Trophoblast cell (in vitro differentiated cells and primary cell): ENCODE measurements around the gene CNDP2.
A peak's percentile ranks its signal among the peaks of the same experiment; 100 is the strongest.

Experiments used
- DNase-seq, 2 donors: peaks; one replicate each; pipeline ENCODE4 v3.0.0-alpha.2; 2016
- H2AFZ ChIP-seq: 2 replicates; pipeline ENCODE4 v1.6.1; 2013; ENCODE audit warnings: low read length, moderate library complexity, mild to moderate bottlenecking; ENCODE audit not compliant: insufficient read depth, poor library complexity
- H2AK5ac ChIP-seq: 2 replicates; pipeline ENCODE4 v1.6.1; 2013; ENCODE audit warnings: mild to moderate bottlenecking, low read length
- H2BK120ac ChIP-seq: 2 replicates; pipeline ENCODE4 v1.6.1; 2013; ENCODE audit warnings: low read length, mild to moderate bottlenecking, moderate library complexity; ENCODE audit not compliant: insufficient read depth, poor library complexity
- H2BK12ac ChIP-seq: 2 replicates; pipeline ENCODE4 v1.6.1; 2013; ENCODE audit warnings: mild to moderate bottlenecking, low read length, moderate library complexity
- H2BK5ac ChIP-seq: 2 replicates; pipeline ENCODE4 v1.6.1; 2013; ENCODE audit warnings: low read length, low read depth, moderate library complexity, mild to moderate bottlenecking; ENCODE audit not compliant: poor library complexity
- H3K14ac ChIP-seq: 2 replicates; pipeline ENCODE4 v1.6.1; 2013; ENCODE audit warnings: mild to moderate bottlenecking, low read length
- H3K18ac ChIP-seq: 2 replicates; pipeline ENCODE4 v1.6.1; 2013; ENCODE audit warnings: mild to moderate bottlenecking, low read length
- H3K23ac ChIP-seq: 2 replicates; pipeline ENCODE4 v1.6.1; 2013; ENCODE audit warnings: low read length
- H3K27ac ChIP-seq: 2 replicates; pipeline ENCODE4 v1.5.1; 2013; ENCODE audit warnings: low read depth, mild to moderate bottlenecking, inconsistent platforms, low read length, moderate library complexity
- H3K27me3 ChIP-seq: 2 replicates; pipeline ENCODE4 v1.6.1; 2013; ENCODE audit warnings: inconsistent platforms, mild to moderate bottlenecking, low read length, moderate library complexity; ENCODE audit not compliant: insufficient read depth
- H3K36me3 ChIP-seq, 2 experiments: 1 replicate in 1 of 2; 2 replicates in 1 of 2; pipeline ENCODE4 v1.6.1; 2013; ENCODE audit warnings: low read length in 2 of 2, mild to moderate bottlenecking in 2 of 2, moderate library complexity in 1 of 2; ENCODE audit not compliant: insufficient read depth in 2 of 2, control insufficient read depth in 1 of 2
- H3K4ac ChIP-seq: 2 replicates; pipeline ENCODE4 v1.6.1; 2013; ENCODE audit warnings: low read depth, mild to moderate bottlenecking, low read length, moderate library complexity
- H3K4me1 ChIP-seq, 2 experiments: 1 replicate in 1 of 2; 2 replicates in 1 of 2; pipeline ENCODE4 v1.6.1; 2013; ENCODE audit warnings: low read length in 2 of 2, mild to moderate bottlenecking in 2 of 2, moderate library complexity in 1 of 2; ENCODE audit not compliant: insufficient read depth in 2 of 2, control insufficient read depth in 1 of 2
- H3K4me2 ChIP-seq: 2 replicates; pipeline ENCODE4 v1.6.1; 2013; ENCODE audit warnings: inconsistent platforms, mild to moderate bottlenecking, low read length, moderate library complexity
- H3K4me3 ChIP-seq: 2 replicates; pipeline ENCODE4 v1.5.1; 2013; ENCODE audit warnings: mild to moderate bottlenecking, low read depth, low read length, inconsistent platforms
- H3K79me1 ChIP-seq: one replicate; pipeline ENCODE4 v1.6.1; 2013; ENCODE audit warnings: low read length
- H3K79me2 ChIP-seq: 2 replicates; pipeline ENCODE4 v1.6.1; 2013; ENCODE audit warnings: low read length, mild to moderate bottlenecking; ENCODE audit not compliant: control insufficient read depth, insufficient read depth, poor library complexity
- H3K9ac ChIP-seq: 2 replicates; pipeline ENCODE4 v1.6.1; 2013; ENCODE audit warnings: mild to moderate bottlenecking, low read length
- H3K9me3 ChIP-seq: 2 replicates; pipeline ENCODE4 v1.6.1; 2013; ENCODE audit warnings: low read depth, mild to moderate bottlenecking, control low read depth, inconsistent platforms, low read length; ENCODE audit not compliant: insufficient read depth
- H4K12ac ChIP-seq: 2 replicates; pipeline ENCODE4 v1.6.1; 2013; ENCODE audit warnings: low read depth, mild to moderate bottlenecking, low read length, moderate library complexity
- H4K8ac ChIP-seq: 2 replicates; pipeline ENCODE4 v1.6.1; 2013; ENCODE audit warnings: low read depth, mild to moderate bottlenecking, low read length, moderate library complexity
- H4K91ac ChIP-seq: one replicate; pipeline ENCODE4 v1.6.1; 2013; ENCODE audit warnings: low read depth, mild to moderate bottlenecking, low read length, moderate library complexity
- WGBS: extraction: QIAGEN DNeasy Blood & Tissue Kit; methylation state at CpG from one replicate; pipeline ENCODE4 v1.1.7; 2013; ENCODE audit warnings: missing lambda C conversion rate; ENCODE audit not compliant: insufficient read length, insufficient coverage; ENCODE audit errors: extremely low coverage; 5-methylcytosine and 5-hydroxymethylcytosine counted together

CNDP2 gene

GRCh38 chr18:74571895-74572680 is 75.9 kb downstream of the CNDP2 start:
- DNase-seq = peak in 1 of 2 donors; percentile 23
- Histone ChIP-seq H3K9ac (no peak overlapping the region), H2BK120ac (no peak overlapping the region), H4K12ac (no peak overlapping the region), H3K79me2 (no peaks in the 10 kb centered on the region), H3K14ac (no peak overlapping the region), H3K36me3 (no peaks in the 10 kb centered on the region), H3K18ac (no peak overlapping the region), H2AK5ac (no peak overlapping the region), H2BK12ac (no peak overlapping the region), H3K23ac (no peak overlapping the region), H3K9me3 (peaks cover 6% of the 10 kb centered on the region), H4K8ac (no peak overlapping the region), H2AFZ (no peak overlapping the region), H3K4ac (no peak overlapping the region), H3K4me1 (no peaks in the 10 kb centered on the region), H3K4me3 (peak overlapping the region; percentile 18), H3K4me2 (no peak overlapping the region), H4K91ac (no peak overlapping the region), H3K27me3 (no peaks in the 10 kb centered on the region), H3K27ac (no peak overlapping the region), H2BK5ac (no peak overlapping the region), H3K79me1 (no peaks in the 10 kb centered on the region)
- WGBS = no CpG with 5 or more reads among the region's 12 CpGs

DNA sequence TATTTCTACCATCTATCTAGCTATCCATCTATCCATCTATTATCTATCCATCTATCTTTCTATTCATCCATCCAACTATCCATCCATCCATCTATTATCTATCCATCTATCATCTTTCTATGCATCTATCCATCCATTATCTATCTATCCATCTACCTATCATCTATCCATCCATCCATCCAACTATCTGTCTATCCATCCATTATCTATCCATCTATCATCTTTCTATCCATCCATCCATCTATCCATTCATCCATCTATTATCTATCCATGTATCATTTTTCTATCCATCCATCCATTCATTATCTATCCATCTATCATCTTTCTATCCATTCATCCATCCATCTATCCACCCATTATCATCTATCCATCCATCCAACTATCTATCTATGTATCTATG is 76.9 kb downstream of the CNDP2 start:
- no peaks in the 10 kb centered on the region for H3K79me2 ChIP-seq
- no peaks in the 10 kb centered on the region for H3K79me1 ChIP-seq
- H3K9ac ChIP-seq = no peak overlapping the region
- H3K9me3 ChIP-seq = no peaks in the 10 kb centered on the region
- no peak overlapping the region for H3K14ac ChIP-seq
- H4K12ac ChIP-seq = no peak overlapping the region
- no peak overlapping the region for H4K8ac ChIP-seq
- H3K27me3 ChIP-seq = no peaks in the 10 kb centered on the region
- no peak overlapping the region for H3K23ac ChIP-seq
- H2AFZ ChIP-seq = no peak overlapping the region
- no peak overlapping the region for H3K4me2 ChIP-seq
- H3K36me3 ChIP-seq = no peaks in the 10 kb centered on the region
- H3K4me1 ChIP-seq = no peaks in the 10 kb centered on the region
- H3K4ac ChIP-seq = no peak overlapping the region
- H4K91ac ChIP-seq = no peak overlapping the region
- no peak overlapping the region for H2BK12ac ChIP-seq
- no peak overlapping the region for H3K18ac ChIP-seq
- H2BK5ac ChIP-seq = no peak overlapping the region
- no peak overlapping the region for H2AK5ac ChIP-seq
- no peak overlapping the region for H3K27ac ChIP-seq
- H2BK120ac ChIP-seq = no peak overlapping the region
- no peak for DNase-seq
- H3K4me3 ChIP-seq = no peak overlapping the region
